HG03103 (cell line): Measurements from ENCODE around the gene RDH5.
A peak's percentile ranks its signal among the peaks of the same experiment; 100 is the strongest.

Source experiments
- ATAC-seq: cut with Tn5 transposase; IDR thresholded peaks from one replicate; pipeline ENCODE4 v1.9.1; 2021; ENCODE audit warnings: low read depth; ENCODE audit not compliant: unreplicated experiment

The RDH5 gene

DNA sequence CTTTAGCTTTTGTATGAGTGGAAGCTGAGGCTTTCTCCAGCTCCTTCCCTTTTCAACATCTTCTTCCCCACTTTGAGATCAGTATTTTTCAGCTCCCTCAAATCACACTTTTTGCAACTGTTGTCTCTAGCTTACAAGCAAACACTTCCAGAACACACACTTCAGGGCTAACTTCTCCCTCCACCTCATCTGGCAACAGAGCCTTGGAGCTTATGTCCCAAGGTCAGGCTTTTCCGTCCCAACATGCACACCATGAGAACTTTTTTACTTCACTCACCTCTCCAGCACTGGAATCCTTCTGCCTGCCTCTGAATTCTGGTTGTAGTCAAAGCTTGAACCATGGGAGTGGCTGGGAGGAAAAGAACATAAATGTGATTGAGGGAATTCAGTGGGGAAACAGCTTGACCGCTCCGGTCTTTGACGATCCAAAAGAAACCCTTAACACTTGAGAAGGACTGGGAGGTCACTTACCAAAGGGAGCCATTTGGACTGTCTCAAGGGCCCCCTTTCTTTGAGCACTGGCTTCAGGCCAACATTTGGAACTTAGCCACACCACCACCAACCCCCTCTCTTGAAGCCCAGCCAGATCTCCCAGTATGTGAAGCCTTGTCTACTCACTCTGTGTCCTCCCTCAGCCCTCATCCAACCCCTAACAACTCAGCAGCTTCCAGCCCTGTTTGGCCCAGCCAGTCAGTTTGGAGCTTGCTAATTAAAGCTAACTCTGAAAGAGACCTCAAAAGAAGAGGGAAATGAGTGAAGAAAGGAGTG lies 8.2 kb upstream of the RDH5 start:
- ATAC-seq, result no peak

DNA sequence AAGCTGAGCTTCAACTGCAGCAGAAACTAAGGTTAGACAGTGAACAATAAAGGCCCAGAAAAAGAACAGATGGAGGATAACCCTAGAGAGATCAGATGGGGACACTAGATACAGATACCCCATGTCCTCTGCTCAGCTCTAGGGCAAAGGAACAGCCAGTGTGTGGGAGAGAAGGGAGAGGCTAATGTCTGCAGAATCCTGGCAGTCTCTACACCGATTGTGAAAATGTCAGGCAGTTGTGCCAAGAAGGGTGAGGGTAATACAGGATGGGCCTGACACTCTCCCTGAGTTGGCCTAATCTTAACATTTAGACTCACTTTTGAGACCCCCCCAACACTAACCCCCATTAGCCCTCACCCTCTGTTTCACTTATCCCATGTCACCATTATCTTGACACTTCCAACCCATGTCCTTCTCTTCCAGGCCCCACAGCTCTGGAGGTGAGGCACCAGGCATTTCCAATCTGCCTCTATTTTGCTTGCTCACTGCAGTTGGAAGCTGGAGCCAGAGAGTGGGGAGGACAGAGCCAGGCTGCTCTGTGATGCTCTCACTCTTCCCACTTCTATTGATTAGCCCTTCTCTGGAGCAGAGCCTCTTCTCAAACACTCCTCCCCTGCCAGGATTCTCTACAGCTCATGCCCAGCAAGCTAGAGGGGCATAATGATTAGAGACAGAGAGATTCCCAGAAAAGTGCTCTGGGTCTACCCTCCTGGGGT lies 7.3 kb upstream of the RDH5 start:
- ATAC-seq, result no peak

DNA sequence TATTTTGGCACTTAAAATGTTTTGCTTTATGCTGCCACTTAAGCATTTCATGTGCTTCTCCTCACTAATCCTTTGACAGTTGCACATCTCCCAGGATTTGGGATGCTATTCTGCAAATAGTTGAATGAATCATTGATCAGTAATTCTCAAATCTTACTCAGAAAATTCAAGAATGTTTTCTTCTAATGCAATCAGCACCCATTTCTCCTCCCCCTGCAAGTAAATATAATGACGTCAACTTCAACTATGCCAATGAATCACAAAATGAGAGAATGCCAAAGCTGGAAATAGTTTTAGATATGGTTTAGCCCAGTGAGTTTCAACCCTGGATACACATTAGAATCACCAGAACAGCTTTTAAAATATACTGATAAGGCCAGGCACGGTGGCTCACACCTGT lies 6.5 kb upstream of the RDH5 start:
- ATAC-seq, result no peak

DNA sequence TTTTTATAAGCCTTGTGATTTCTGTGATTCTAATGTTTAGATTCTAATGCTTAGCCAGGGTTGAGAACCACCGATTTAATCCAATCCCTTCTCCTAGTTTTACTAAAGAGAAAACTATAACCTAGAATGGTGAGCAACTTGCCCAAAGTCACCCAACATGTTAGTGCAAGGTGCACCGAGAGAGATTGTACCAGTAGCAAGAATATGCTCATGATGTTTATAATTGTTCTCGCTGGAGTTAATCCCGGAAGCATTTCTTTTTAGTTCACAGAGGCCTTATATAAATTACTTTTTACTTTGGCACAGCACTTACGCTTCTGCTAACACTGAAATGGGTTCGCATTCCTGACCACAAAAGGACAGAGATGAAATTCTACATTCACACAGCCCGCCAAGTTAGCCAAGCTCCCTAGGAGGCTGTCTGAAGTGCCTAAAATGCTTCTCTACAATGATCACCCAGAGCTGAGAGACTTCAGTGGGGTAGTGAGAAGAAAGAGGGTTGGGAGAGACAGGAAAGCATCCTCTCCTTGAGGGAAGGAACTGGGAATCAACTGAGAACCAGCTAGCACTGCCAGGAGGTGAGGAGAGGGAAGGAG lies 4.9 kb upstream of the RDH5 start:
- no peak for ATAC-seq

DNA sequence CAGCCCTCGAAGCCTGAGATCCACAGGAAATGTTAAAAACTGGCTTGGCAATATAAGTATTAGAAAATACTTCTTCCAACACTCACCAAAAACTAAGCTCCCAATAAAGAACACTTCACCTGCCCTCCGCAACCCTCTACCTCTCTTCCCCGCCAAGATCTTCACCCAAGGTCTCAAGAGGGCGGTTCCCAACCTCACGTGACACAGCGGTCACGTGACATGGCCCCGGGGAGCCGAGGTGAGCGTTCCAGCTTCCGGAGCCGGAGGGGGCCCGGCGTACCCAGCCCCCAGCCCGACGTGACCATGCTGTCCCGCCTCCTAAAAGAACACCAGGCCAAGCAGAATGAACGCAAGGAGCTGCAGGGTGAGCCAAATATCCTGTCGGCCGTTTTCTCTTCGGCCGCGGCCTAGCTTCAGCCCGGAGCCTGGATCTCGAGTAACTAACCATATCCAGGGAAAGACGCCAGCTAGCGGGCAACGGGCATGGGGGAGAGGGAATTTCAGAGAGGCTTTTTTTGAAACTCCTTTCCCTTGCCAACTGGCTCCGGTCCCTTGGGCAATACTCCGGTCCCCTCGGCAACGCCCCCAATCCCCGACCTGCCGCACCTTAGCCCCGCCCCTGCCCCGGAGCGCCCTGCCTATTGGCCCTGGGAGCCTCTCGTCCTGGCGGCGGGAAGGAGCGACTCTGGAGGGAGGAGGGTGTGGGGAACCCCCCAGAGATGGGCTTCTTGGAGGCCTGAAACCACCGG lies 4.2 kb upstream of the RDH5 start, which contains the start of gene BLOC1S1:
Gene BLOC1S1, plus strand, starts transcription at position 214 of the 749 bp plus-strand sequence. Its CDS starts 6 bp downstream, at position 220.
- ATAC-seq, result peak; percentile 92

DNA sequence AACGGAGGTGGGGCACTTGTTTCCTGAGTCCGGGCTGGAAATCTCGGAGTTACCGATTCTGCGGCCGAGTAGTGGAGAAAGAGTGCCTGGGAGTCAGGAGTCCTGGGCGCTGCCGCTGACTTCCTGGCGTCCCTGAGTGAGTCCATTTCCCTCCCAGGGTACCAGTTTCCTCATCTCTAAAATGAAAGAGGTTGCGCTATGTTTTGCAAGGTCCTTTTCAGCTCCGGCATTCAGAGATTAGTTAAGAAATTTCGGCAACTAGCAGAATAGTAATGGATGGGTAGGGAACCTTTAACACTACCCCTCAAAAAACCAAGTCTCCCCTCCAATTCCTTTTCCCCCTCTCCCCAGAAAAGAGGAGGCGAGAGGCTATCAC lies 3.6 kb upstream of the RDH5 start:
- ATAC-seq, result no peak

DNA sequence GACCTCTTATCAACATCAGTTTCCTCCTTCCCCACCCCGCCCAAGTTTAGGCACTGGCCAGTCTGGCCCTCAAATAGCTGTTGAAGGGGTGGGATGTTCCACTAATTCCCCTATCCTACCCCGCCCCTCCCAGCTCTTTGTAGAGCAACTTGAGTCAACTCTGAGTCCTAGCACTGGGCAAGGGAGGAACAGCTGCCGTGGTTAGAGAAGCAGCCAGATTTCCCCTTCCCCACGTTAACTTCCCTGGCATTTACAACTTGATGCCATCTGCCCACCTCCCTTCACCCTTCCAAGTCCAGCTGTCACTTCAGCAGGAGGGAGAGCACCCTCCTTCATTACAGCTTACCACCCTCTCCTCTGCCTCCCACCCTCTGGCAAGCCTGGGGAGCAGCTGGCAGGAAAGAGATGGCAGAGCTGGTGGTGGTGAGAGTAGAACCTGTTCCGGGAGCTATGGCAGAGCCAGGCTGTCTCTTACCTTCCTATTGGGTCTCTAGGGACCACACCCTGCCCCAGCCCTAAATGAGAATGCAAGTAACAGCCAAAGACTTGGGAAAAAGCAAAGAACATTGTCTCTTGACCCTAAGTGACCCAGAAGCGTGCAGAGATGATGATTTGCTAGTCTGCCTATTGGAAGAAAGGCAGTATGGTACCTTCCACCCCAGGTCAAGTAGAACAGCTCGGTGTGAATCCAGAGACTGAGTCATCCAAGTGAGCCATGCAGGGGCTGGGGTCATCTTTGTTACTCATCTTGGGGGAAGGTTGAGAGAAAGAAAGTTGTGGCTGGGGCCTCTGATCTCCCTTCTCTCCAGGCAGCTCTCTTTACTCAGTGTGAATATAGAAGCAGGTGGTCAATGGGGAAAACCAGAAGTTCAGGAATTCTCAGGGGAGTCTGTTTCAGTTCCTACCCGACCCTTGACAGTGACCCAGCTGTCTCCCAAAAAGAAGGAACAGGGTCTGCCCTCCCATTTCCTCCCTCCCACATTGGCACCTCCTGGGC lies 2.9 kb upstream of the RDH5 start:
- ATAC-seq, result no peak

DNA sequence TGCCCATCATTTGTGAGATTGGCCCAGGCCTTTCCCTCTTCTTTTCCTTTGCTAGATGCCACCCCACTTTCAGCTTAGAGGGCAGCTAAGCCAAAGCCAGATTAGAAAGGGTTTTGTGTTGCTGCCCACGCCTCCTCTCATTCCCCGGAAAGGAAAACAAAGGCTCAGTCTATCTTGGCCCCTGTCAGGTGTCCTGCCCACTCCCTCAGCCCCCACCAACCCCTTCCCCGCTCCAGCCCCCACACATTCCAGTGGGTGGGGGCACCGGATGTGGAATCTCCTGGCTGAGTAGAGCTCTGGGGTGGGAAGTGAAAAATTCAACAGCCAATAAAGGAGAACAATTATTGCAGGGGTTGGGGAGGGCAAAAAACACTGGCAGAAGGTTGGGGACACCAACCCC lies 2.2 kb upstream of the RDH5 start:
- no peak for ATAC-seq

DNA sequence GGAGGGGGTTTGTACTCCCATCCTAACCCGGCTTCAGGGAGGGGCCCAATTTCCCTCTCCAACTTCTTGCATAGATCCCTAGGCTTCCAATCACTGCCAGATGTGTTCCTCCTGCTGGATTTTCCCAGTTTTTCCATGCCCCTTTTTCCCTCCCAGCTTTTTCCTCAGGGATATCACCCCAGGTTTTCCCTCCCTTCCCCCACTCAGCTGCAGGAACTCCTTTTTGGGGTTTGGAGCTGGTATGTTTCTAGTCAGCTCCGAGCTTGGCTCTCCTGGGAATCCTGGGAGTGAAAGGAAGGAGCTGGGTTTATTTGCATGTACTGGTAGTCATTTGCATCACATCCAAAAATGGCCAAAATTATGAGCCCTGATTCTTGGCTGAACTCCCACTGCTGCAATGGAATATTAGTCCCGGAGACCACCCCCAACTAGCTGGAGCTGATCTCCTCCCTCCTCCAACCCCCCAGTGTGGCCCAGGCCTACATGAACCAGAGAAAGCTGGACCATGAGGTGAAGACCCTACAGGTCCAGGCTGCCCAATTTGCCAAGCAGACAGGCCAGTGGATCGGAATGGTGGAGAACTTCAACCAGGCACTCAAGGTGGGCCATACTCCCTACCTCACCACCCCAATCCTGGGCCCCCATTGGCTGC lies 1.4 kb upstream of the RDH5 start:
- no peak for ATAC-seq

DNA sequence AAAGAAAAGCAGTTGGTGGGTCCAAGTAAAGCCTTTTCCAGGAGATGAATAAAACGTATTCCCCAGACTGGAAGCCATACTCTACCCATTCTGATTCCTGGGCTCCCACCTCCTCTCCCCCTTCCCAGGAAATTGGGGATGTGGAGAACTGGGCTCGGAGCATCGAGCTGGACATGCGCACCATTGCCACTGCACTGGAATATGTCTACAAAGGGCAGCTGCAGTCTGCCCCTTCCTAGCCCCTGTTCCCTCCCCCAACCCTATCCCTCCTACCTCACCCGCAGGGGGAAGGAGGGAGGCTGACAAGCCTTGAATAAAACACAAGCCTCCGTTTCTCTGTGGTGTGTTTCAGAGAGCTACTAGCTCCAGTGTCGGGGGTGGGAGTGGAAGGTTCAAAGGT lies 822 bp upstream of the RDH5 start:
- no peak for ATAC-seq

DNA sequence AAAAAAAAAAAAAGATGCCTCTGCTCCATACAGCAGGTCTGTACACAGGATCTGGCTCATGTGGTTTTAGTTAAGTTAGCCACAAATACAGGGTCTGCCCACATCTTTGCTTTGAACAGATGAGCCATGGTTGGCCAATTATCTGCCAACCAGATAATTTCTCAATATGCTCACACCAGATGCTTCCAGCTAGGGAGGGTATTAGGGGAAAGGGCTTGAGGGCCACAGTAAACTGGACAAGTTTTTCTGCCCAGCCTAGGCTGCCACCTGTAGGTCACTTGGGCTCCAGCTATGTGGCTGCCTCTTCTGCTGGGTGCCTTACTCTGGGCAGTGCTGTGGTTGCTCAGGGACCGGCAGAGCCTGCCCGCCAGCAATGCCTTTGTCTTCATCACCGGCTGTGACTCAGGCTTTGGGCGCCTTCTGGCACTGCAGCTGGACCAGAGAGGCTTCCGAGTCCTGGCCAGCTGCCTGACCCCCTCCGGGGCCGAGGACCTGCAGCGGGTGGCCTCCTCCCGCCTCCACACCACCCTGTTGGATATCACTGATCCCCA lies 776 bp downstream of the RDH5 start:
- no peak for ATAC-seq

DNA sequence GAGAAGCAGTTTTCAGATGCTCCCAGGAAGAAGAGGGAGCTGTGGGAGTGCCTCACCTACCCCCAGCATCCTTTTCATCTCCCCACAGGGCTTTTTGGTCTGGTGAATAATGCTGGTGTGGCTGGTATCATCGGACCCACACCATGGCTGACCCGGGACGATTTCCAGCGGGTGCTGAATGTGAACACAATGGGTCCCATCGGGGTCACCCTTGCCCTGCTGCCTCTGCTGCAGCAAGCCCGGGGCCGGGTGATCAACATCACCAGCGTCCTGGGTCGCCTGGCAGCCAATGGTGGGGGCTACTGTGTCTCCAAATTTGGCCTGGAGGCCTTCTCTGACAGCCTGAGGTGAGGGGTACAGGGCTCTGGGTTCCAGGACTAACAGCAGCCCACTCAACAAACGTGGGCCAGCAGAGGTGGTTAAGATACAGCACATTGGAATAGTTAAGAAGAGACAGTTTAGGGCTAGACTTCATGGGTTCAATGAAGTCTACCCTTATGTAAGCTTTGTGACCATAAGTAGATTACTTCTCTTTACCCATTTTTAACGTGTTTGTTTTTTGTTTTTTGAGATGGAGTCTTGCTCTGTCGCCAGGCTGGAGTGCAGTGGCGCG lies 1.5 kb downstream of the RDH5 start:
- ATAC-seq, result no peak

DNA sequence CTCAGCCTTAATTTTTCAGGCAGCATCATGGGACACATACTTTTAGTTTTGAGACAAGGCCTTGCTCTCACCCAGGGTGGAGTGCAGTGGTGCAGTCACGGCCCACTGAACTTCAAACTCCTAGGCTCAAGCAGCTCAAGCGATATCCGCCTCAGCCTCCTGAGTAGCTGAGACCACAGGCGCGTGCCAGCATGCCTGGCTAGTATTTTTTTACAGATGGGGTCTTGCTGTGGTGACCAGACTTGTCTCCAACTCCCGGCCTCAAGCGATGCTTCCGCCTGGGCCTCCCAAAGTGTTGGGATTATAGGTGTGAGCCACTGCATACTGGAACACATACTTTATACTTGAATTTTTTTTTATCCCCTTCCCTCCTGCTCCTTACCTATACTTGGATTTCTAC lies 2.8 kb downstream of the RDH5 start:
- no peak for ATAC-seq

DNA sequence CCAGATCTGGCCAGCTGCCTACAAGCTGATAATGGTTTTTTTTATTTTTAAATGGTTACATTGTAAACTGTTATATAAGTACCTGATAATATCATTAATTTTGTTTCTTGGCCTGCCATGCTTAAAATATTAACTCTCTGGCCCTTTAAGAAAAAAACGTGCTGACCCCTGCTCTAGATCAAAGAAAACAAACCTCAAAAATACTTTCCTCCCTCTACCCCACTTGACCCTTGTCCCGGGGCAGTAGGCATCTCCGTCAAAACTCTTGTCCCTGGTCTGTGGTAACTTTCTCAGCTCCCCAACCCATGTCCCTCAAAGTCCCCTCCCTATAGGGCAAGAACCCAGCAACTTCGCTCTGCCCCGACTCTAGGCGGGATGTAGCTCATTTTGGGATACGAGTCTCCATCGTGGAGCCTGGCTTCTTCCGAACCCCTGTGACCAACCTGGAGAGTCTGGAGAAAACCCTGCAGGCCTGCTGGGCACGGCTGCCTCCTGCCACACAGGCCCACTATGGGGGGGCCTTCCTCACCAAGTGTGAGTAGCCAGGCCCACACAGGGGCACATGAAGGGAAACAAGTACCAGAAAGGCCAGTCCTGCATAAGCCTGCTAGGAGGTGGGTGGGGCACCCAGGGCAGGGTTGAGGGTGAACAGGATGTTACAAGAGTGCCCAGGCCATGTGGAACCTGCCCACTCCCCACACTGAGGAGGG lies 3.5 kb downstream of the RDH5 start:
- no peak for ATAC-seq

DNA sequence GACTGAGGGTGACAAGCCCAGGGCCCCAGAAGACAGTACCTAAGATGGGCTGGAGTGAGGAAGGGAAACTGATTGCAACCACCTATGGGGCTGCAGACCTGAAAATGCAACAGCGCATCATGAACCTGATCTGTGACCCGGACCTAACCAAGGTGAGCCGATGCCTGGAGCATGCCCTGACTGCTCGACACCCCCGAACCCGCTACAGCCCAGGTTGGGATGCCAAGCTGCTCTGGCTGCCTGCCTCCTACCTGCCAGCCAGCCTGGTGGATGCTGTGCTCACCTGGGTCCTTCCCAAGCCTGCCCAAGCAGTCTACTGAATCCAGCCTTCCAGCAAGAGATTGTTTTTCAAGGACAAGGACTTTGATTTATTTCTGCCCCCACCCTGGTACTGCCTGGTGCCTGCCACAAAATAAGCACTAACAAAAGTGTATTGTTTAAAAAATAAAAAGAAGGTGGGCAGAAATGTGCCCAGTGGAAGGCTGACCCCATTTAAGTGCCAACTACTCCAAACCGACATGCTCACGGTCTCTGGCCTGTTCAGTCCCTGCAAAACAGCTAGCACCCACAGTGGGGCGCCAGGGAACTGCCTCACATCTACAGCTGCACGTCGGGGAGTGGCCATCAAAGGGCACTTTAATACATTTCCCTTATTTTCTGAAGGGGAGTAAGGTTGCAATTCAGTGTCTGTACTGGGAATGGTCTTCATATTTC lies 4.2 kb downstream of the RDH5 start:
- ATAC-seq, result no peak

DNA sequence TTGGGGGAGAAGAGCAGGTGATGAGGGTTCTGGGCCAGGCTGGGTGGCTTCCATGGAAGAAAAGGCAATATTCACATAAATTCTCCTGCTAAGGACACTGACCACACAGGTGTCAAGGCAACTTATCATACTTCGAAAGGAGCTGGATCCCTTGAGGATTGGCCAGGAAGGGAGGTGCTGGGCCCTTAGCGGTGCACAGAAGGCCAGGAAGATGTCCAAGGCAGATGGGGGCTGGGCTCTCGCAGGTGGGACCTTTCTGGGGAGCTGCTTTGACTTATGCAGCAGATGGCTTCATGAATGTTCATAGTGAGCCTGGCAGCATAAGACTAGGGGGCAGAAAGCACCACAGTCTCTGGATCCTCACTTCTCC lies 4.7 kb downstream of the RDH5 start:
- no peak for ATAC-seq

DNA sequence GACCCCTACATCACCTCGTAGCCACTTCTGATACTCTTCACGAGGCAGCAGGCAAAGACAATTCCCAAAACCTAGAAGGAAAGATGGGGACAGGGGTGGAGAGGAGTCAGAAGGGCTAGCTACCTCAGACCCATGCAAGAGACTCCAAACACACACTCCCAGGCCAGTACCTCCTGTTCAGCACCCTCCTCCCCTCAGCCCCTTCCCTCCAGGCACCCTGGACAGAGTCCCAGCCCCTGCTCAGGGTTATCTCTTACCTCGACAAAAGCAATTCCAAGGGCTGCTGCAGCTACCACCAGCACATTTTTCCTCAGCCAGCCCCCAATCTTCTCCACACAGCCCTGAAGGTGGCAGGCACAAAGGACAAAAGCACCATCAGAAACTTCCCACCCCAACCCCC lies 5.4 kb downstream of the RDH5 start:
- ATAC-seq, result no peak

DNA sequence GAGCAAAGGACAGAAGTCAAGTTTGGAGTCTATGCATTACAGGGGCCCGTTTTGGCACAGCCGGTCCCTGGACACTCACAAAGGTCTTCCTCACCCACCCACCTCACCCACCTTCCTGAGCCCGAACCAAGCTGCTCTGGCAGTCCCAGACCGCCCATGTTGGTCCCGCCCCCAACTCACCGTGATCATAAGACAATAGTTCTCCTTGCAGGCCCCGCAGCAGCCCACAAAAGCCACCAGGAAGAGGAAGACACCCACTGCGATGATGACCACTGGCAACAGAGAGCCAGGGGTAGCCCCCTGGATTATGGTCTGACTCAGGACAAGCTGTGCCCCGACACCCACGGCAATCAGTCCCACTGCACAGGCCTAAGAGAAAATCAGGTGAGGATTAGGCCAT lies 6.8 kb downstream of the RDH5 start:
- ATAC-seq, result no peak
